ENCODE measurements around the gene ODC1.
"Not testable (repeated sequence)": the region's sequence is repeated elsewhere in the genome, so short reads cannot be mapped to it uniquely, and the experiment has no call there.

Gene ODC1

DNA sequence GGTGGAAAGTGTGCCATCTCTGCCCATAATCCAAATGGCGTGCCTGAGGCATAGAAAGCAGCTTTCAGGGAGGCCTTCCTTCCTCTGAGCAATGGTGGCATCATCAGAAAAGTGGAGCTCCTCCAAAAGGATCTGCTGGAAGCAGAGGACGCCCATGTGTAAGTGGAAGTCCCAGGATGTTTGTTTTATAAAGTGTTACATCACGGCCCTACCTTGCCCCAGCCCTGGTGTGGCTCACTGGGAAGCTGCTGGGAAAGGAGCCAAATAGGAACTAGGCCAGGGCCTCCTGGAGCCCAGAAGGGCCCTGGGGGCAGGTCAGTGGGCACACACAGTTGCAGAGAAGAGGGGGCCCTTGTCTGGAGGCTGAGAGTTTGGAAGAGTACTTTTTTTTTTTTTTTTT is 4.2 kb upstream of the ODC1 start:
- DNase-seq = peak; percentile 85 to 87

DNA sequence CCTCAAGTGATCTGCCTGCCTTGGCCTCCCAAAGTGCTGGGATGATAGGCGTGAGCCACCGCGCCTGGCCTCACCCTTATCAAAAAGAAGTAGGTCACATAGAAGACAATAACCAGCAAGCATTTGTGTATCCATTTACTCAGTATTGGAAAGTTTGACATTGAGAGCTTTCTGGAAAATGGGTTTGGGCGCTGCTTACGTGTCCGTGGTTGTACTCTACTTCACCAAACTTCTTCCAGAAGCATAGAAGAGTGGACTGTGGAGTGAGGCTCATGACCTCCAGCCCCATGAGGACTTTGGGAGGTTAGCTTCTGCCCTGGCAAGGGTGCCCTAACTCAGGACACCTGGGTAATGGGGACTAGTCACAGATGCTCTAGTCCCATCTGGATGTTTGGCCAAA is 3.7 kb upstream of the ODC1 start:
- no peak for DNase-seq

DNA sequence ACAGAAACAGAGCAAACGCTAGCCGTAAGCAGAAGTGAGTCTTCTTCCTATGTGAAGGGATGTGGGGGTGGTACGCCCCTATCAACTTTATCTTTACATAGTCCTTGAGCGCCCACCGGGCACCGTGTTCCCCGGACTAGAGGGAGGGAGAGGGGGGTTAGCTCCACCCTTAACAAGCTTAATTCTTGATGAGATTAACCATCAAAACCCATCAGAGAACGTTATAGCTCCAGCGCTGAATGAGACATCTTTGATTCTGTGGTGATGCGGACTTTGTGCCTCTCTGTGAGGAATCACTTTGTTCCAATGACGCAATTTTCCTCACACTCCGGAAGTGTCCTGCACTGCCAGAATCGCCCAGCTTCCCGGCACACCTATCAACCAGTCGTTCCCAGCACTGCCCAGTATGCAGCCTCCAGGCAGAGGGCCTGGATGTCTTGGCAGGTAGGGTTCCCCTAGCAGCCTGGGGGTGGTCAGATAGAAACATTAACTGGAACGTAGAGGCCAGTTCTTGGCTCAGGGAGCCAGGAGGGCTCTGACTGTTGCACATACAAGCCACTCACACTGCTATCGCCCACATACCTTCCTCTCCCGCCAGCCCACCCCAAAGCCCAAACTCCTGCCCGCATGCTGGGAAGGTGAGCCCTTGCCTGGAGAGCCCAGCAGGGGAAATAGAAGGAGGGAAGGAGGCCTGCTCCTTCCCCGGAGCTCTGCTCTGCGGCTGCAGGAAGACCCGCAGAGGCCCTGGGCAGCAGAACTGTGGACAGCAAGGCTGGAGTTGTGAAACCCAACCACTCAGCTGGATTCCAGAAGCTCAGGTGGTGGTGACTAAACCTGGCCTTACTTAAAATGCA is 1.9 kb upstream of the ODC1 start:
- peak; percentile 66 to 83 for DNase-seq

DNA sequence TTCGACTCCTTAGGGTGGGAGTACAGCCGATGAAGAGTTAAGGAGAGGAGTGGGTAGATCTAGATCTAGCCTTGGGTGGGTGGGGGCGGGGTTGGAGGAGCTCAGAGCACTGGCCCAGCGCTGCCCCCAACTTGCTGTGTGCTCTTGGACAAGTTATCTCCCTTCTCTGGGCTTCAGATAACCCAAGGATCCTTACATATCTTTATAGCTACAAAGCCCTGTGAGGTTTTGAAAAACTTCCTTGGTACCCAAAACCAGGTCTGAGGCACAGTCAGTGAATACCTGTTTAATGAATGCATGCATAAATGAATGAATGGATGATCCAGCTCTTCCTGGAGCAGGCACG is 1.3 kb upstream of the ODC1 start:
- DNase-seq = peak in 1 of 2 experiments; percentile 26

DNA sequence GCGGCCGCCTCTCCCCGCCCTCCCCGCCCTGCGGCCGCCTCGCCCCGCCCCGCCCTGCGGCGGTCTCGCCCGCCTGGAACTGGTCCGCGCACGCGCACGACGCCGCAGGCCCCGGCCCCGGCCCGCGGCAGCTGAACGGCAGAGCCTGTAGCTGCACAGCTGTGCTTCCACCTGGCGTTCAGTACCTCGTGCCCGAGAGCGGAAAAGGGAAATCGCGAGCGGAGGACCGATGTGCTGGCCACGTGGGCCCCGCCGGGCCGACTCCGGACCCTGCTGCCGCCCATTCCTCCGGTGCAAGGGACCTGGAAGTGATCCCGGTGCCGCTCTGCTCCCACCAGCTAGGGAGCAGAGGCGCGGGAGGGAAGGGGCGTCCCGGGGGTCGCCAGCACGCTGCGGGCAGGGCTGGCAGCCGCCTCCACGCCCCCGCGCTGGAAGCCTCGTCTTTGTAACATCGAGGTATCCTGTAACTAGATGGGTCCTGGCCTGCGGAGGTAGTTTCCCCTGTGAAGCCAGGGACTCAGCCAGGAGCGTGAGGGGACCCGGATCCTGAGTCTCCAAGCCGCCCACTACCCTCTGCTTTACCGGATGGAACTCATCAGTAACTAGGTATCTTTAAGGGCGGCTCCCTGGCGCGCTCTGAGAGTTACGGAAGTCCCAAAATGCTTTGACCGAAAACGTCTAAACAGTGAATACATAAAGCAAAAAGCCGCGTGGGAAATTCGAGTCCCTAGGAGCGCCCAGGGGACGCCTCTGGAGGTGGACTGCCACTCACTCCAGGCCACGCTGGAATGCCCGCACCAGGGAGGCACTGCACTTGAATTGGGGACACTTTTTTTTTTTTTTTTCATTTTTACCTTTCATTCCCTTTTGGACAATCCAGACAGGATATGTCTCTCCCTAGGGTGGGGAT is 704 bp upstream of the ODC1 start:
- DNase-seq = peak; percentile 95 to 98

DNA sequence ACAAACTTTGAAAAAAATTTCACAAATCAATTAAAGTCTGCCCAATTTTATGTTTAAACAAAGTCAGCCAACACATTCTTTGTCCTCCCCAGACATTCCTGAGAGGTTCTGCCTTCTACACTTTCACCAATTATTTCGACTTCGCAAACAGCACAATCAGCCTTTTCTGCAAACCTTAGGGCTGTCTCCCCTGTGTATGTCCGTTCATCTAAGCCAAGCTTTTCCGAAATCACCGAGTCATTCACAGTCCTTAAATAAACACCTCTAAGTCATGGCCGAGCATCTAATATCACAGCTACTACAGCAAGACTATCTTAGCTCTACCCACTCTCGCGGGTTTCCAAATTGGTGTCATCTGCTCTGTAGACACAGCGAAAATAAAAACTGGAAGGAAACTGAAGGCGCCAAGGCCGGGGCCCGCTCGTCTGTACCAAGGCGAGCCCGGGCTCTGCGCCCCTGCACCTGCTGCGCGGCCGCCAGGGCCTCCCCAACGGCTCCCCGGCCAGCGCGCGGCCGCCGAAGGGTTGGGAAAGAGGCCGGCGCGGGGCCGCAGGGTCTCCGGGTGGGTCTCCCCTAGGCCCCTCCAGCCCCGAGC is 730 bp downstream of the ODC1 start:
- peak in 1 of 2 experiments; percentile 58 for DNase-seq

DNA sequence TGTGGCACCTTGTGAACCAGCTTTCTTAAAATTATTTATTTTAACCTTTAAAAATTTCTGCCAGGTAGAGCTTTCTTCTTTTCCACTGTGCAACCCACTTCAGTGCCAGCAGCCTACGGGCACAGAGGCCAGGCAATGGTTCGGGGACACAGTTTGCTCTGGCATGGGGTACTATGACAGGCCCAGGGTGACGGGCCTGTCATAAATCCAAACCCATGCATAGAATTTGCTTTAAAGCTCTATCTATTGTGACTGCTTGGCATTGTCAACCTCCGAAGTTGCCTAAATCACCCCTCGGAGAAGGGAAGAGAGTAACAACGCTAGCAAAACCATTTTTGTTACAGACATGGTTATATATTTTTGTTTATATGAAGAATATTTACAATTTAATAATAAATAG is 1.5 kb downstream of the ODC1 start:
- no peak for DNase-seq

DNA sequence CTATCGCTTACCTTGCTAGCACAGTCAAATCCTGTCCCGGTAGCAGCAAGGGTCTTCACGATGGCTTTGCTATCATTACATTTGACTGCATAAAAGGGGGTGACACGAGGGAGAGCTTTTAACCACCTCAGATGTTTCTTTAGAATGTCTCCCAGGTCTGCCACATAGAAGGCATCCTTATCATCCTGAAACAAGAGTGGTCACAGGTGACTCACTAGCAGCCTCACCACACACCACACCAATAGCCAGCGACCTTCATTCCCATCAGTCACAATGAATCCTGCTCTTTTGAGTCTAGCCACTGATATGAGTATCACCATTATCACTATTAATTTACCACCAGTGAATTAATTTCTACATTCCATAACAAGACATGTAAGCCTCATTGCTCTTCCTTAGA is 3.7 kb downstream of the ODC1 start:
- DNase-seq = no peak

DNA sequence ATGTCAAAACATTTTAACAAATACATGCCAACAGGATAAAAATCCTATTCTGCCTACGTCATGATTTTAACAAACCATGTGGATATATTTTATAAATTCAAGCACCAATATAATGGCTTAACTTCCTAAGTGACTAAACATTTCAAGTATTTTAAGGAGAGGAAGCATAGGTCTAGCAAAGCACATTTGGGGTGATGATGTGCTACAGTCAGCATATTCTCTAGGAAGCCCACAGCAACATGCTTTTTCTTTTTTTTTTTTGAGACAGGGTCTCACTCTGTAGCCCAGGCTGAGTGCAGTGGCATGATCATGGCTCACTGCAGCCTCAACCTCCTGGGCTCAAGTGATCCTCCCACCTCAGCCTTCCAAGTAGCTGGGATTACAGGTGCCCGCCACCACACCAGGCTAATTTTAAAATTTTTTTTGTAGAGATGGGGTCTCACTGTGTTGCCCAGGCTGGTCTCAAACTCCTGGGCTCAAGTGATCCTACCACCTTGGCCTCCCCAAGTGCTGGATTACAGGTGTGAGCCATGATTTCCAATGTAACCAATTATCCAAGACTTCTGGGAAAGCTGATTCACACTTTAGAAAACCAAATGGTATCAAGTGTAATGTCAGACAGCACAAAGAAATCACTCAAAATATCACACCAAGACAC is 5.5 kb downstream of the ODC1 start:
- DNase-seq = not testable (repeated sequence)

DNA sequence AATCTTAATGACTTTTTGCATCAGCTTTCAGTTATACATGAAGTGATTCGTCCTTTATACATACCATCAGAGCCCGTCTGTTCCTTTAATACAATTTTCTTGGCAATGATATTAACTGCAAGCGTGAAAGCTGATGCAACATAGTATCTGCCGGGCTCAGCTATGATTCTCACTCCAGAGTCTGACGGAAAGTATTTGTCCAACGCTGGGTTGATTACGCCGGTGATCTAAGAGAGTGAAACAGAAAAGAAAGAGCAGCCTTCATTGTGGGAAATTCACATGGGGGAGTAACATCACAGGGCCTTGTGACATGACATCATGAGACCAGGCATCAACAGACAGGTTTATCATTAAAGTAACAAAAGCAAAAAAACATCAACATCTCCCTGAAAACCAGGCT is 6.2 kb downstream of the ODC1 start:
- no peak for DNase-seq

DNA sequence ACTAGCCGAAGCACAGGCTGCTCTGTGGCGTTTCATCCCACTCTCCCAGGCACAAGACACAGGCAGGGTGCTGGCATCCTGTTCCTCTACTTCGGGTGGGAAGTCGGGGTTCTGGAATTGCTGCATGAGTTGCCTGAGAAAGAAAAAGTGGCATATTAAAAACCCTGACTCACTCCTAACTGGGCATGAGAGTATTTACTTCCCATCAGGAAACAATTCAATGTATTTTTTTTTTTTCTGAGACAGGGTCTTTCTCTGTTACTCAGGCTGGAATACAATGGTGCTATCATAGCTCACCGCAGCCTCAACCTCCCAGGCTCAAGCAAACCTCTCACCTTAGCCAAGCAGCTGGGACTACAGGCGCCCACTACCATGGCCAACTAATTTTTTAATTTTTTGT is 7.4 kb downstream of the ODC1 start:
- DNase-seq = no peak

DNA sequence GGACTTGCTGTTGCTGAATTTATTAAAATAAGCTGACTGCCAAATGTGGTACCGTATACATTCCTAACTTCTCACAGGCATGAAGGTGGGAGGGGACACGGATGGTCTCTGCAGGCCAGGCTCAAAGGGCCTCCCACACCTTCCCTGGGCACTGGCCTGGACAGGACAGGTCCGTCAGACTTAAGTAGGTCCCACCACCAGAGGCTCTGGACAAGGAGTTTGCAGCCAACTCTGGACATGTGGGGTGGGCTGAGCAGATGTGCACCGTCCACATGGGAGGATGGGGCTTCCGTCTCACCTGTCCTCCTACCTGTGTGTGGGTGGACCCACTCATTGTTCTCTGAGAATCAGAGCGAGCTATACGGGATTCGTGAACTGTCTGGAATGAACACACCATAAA is 8.2 kb downstream of the ODC1 start:
- DNase-seq = no peak

DNA sequence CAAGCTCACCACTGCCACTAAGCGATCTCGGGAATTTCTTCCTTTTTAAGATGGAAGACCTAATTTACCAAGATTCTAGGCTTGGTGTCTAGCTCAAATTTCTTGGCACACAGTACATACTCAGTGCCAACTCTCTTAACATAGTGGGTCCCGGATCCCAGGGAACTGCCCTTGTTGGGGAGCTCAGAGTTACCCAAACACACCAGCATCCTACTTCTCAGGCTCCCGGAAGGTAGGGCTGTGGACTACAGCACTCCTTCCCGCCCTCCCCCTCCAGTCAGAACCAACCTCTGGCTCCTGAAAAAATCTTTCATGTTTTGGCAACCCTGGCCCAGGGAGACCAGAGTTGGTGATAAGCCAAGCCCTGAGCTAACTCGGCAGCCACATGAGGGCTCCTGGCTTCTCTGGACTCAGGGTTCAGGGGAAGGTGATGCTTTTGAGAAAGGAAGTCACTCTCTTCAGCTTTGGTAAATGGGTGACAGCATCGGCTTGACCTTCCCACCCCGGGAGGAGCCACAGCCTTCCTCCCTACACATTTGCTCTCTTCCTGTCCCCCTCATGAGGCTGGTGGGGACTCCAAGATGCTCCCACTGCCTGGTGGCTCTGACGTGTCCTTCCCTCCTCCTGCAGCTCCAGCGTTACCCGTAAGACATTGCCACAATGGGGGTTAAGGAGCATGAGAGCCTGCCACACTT is 8.8 kb downstream of the ODC1 start:
- DNase-seq = no peak

DNA sequence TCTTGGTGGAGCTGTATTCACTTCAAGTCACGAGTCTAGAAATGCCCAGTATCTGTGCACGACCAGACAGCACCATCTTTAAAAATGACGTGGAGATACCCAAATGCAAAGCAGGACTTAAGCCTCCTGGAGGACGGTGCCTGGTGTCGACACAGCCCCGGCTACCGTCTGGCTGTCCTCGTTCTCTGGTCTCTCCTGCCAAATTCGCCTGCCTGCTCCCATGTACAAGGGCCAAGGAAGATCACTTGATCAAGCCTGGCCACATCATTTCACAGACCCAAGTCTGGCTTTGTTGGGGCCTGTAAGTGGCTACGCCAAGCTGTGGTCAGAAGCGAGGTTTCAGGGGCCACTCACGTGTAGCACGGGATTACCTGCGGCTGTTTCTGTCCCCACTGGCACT is 9.4 kb downstream of the ODC1 start:
- DNase-seq = no peak

DNA sequence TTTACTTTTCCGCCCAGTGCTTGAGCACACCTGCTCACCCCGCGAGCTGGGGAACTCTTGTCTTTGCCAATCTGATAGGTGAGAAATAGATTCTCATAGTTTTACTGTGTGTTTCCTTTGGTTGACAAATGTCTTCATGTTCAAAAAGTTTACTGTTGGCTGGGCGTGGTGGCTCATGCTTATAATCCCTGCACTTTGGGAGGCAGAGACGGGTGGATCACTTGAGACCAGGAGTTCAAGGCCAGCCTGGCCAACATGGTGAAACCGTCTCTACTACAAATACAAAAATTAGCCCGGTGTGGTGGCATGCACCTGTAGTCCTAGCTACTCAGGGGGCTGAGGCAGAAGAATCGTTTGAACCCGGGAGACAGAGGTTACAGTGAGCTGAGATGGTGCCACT is 10.3 kb downstream of the ODC1 start:
- no peak for DNase-seq

DNA sequence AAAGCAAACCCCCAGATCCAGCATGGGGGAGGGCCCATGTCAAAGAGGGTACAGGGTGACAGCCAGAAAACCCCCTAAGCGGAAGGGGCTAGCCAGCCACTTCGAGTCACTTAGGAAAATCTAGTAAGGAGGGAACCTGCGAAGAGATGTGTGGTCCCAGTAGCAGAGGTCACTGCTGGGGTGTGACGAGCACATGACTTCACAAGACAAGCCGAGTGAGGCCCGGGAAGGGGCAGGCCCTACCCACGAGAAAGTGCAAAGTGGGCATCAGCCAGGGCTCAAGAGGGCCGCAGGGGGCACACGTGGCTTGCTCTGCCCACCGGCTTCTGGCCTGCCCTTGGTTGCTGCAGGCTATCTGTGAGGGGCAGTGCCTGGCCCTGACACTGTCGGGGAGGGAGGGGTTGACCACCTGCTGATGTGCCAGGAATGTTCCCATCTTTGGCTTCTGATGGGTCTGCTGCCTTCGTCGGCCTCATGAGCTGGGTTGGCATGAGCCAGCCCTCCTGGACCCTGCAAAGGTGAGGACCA is 11.5 kb downstream of the ODC1 start:
- DNase-seq = no peak

DNA sequence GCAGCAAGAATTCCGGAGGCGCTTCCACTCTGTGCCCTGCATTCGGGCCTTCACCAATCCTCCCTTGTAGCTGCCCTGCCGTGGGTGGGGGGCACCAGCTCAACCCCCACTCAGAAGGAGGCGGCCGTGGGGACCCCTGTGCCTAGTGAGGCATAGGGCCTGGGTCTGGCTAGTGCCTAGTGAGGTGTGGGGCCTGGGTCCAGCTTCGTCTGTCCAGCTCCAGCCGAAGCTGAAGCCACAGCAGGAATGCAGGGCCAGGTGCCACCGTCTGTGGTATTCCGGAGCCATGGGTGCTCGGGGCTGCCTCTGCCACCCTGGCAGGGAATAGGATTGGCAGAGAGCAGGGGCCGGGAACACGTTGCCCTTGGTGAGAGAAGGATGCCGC is 12.3 kb downstream of the ODC1 start:
- DNase-seq = no peak

DNA sequence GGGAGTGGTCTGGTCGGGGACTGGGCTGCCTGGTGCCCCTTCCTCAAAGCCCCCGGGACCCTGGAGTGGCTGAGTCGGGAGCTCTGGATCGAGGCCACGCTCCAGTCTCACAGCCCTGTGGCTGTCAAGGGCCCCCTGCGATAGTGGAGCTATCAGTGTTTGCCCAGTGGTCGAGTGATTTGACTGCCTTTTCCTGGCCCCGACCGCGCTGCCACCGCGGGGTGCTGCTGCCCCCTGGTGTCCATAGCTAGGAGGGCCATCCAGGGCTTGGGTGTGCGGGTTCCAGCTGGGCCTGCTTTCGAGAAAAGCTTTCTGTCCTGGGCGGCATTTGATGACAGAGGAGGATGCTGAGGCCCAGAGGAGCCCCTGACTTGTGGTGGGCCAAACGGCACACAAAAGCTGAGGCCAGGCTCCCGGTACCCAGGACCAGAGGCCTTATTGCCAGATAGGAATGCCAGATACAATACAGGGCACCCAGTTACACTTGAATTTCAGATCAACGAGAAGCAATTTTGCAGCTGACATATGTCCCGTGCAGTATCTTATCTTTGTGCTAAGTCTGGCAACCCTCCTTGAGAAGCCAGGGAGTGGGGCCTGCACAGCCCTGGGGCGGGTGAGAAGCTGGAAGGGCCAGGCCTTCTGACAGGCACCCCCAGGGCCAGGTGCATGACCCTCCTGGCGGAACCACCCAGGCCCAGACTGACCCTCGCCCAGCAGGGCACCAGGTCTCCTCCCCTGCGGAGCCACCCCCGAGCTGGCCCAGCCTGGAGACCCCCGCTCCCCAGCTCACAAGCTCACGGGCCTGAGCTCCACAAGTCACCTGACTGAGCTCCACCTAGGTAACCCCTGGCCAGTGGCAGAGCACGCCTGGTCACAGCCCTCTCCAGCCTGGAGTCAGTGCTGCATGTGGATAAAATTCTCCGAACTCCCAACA is 13.0 kb downstream of the ODC1 start:
- DNase-seq = peak; percentile 77 to 79

DNA sequence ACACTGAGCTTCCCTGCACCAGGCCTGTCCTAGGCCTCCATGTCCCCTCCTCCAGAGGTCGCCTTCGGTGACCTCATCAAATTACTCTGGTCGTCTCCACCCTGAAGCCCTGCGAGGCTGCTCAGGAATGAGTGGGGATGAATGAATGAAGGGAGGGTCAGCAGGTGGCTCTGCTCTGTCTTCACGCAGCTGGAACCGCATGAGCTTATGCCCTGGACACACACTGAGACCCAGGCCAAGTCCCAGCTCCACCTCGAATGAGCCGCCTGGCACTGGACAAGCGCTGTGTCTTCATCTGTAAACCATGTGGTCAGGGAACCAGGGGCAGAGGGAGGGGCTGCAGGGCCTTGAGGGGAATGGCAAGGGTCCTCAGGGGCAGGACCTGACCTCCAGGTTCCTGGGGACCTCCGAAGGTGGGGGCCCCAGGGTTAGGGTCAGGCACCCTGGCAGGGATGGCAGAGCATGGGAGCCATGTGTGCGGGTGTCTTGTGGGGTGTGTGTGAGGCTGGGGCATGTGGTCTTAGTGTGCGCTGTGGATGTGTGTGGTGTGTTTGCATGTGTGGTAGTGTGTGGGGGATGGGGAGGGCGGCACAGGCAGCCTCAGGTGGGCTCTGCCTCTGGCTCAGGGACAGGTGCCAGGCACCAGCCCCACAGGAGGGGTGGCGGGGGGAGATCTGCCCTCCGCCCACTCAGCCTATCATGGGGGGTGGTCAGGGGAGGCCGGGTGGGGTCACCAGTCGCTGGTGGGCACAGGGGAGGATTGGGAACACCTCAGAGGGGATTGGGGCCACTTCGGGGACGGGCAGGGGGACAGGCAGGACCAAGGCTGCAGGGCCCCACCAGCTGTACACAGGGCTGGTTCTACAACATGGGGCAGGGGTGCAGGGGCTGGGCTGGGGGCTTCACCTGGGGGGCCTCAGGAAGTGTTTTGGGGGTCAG is 13.9 kb downstream of the ODC1 start:
- DNase-seq = no peak
